PFSK-1 (cell line): ENCODE data around the gene BARHL1.

Experiments used
- FOXP2 ChIP-seq: optimal IDR thresholded peaks from 2 replicates; pipeline ENCODE3; 2011; ENCODE audit warnings: borderline replicate concordance, control low read depth, inconsistent platforms; ENCODE audit not compliant: insufficient read depth; ENCODE audit errors: extremely low read length, extremely low read depth
- POLR2AphosphoS5 ChIP-seq: IDR thresholded peaks from 2 replicates; pipeline ENCODE4 v1.6.1; 2012; ENCODE audit warnings: low read depth, mild to moderate bottlenecking, control low read depth, low read length, moderate library complexity
- REST ChIP-seq, 2 experiments: IDR thresholded peaks; 2 replicates each; pipeline versions ENCODE4 v1.6.1 to v1.8.0; 2011 to 2012; ENCODE audit warnings: low read depth in 2 of 2, low read length in 2 of 2, control low read depth in 1 of 2, inconsistent platforms in 1 of 2, mild to moderate bottlenecking in 1 of 2, moderate library complexity in 1 of 2; ENCODE audit not compliant: insufficient read depth in 1 of 2
- SIN3A ChIP-seq: IDR thresholded peaks from 2 replicates; pipeline ENCODE4 v1.6.1; 2012; ENCODE audit warnings: mild to moderate bottlenecking, low read length, moderate library complexity, borderline replicate concordance; ENCODE audit not compliant: insufficient read depth
- TAF1 ChIP-seq: IDR thresholded peaks from 2 replicates; pipeline ENCODE4 v1.6.1; 2012; ENCODE audit warnings: low read length, control low read depth, borderline replicate concordance; ENCODE audit not compliant: insufficient read depth

BARHL1 gene

GRCh38 chr9:132545578-132545977 is 36.8 kb upstream of the BARHL1 start:
- TF ChIP-seq TAF1 (no peak), REST (IDR thresholded peaks at IDR 0.05; ENCODE audit: insufficient read depth in 1 of 2, low read depth in 2 of 2, low read length in 2 of 2) (no peak), SIN3A (no peak), POLR2AphosphoS5 (no peak), FOXP2 (no peak)

- TF ChIP-seq POLR2AphosphoS5 (no peak), TAF1 (no peak), REST (IDR thresholded peaks at IDR 0.05; ENCODE audit: insufficient read depth in 1 of 2, low read depth in 2 of 2, low read length in 2 of 2) (no peak), SIN3A (no peak), FOXP2 (no peak)
These were observed 36.0 kb upstream of the BARHL1 start for GRCh38 chr9:132546148-132547051.

- TF ChIP-seq FOXP2 (no peak), SIN3A (no peak)
These were observed 35.4 kb upstream of the BARHL1 start for GRCh38 chr9:132547052-132547431.

- TF ChIP-seq POLR2AphosphoS5 (no peak), SIN3A (no peak), FOXP2 (no peak), REST (IDR thresholded peaks at IDR 0.05; ENCODE audit: insufficient read depth in 1 of 2, low read depth in 2 of 2, low read length in 2 of 2) (no peak), TAF1 (no peak)
These were observed 35.0 kb upstream of the BARHL1 start for GRCh38 chr9:132547436-132547835.

GRCh38 chr9:132547976-132548730 is 34.3 kb upstream of the BARHL1 start:
- TF ChIP-seq FOXP2 (no peak), POLR2AphosphoS5 (no peak), SIN3A (no peak), REST (IDR thresholded peaks at IDR 0.05; ENCODE audit: insufficient read depth in 1 of 2, low read depth in 2 of 2, low read length in 2 of 2) (no peak), TAF1 (no peak)
